Caco-2 (cell line): ENCODE results near the gene SH3RF1. TPM values are rescaled to one million over a fixed set of nuclear protein-coding genes. Genes with fewer than 3 reads are reported as not detected.

Experiments used
- BruUV-seq: library from RNA; stranded (reverse); fragments of 400-500 nt; replicated peaks from 2 replicates; lab custom pipeline; 2021; lab: Mats Ljungman, UMichigan
- CTCF ChIA-PET: fragments of 300-600 bp; sonication (Branson Sonifier 250); formaldehyde crosslinking; loops from one replicate; lab custom pipeline; 2022; ENCODE audit warnings: antibody characterized with exemption; lab: Charles Lee
- POLR2A ChIA-PET: fragments of 300-600 bp; sonication (Branson Sonifier 250); formaldehyde crosslinking; loops from one replicate; lab custom pipeline; 2022; ENCODE audit warnings: antibody characterized with exemption; lab: Charles Lee
- DNase-seq, 2 experiments: peaks; one replicate each; pipeline versions ENCODE4 v3.0.0 to v3.0.0-alpha.2; 2020 to 2022
- H3K27me3 ChIP-seq: replicated peaks from 2 replicates; pipeline ENCODE4 v1.6.0; 2011; ENCODE audit warnings: low read length; ENCODE audit not compliant: control insufficient read depth, insufficient read depth
- H3K36me3 ChIP-seq: 2 replicates; pipeline ENCODE4 v1.5.1; 2011; ENCODE audit warnings: low read length; ENCODE audit not compliant: control insufficient read depth, insufficient read depth
- H3K4me1 ChIP-seq: fragments of 250-450 bp; sonication (Bioruptor Pico); 2 replicates; pipeline ENCODE4 v1.5.1; 2020; ENCODE audit warnings: mild to moderate bottlenecking
- H3K4me3 ChIP-seq: 2 replicates; pipeline ENCODE4 v1.5.1; 2011; ENCODE audit warnings: low read depth, mild to moderate bottlenecking, control low read depth, low read length
- H3K9me3 ChIP-seq: fragments of 250-450 bp; sonication (Bioruptor Pico); 2 replicates; pipeline ENCODE4 v1.5.1; 2020; ENCODE audit warnings: mild to moderate bottlenecking, moderate library complexity
- H3K27ac Mint-ChIP-seq: one replicate; pipeline ENCODE4 v1.8.0; 2022; ENCODE audit warnings: mixed read lengths; ENCODE audit not compliant: unreplicated experiment
- H3K27me3 Mint-ChIP-seq: one replicate; pipeline ENCODE4 v1.8.0; 2022; ENCODE audit warnings: mixed read lengths; ENCODE audit not compliant: insufficient read depth, unreplicated experiment
- H3K36me3 Mint-ChIP-seq: one replicate; pipeline ENCODE4 v1.8.0; 2022; ENCODE audit warnings: mild to moderate bottlenecking, mixed read lengths; ENCODE audit not compliant: insufficient read depth, unreplicated experiment
- H3K4me1 Mint-ChIP-seq: one replicate; pipeline ENCODE4 v1.8.0; 2022; ENCODE audit warnings: low read depth, mixed read lengths; ENCODE audit not compliant: unreplicated experiment
- H3K4me3 Mint-ChIP-seq: one replicate; pipeline ENCODE4 v1.8.0; 2022; ENCODE audit warnings: mild to moderate bottlenecking, moderate library complexity, mixed read lengths; ENCODE audit not compliant: unreplicated experiment
- H3K9me3 Mint-ChIP-seq: one replicate; pipeline ENCODE4 v1.8.0; 2022; ENCODE audit warnings: mixed read lengths; ENCODE audit not compliant: unreplicated experiment
- CTCF ChIP-seq, 2 experiments: fragments of 200-600 bp in 1 of 2; IDR thresholded peaks; 1 replicate in 1 of 2; 2 replicates in 1 of 2; pipeline versions ENCODE4 v1.5.1 to v1.8.0; 2011 to 2022; ENCODE audit warnings: antibody characterized with exemption in 1 of 2, control low read depth in 1 of 2, inconsistent platforms in 1 of 2, low read depth in 1 of 2, low read length in 1 of 2, mild to moderate bottlenecking in 1 of 2, moderate library complexity in 1 of 2; ENCODE audit not compliant: insufficient read depth in 1 of 2, severe bottlenecking in 1 of 2, unreplicated experiment in 1 of 2
- intact Hi-C: fragments of 100-400 bp; cut with micrococcal nuclease; formaldehyde crosslinking; loops from one replicate; pipeline ENCODE4 v1.10.0; 2022; ENCODE audit not compliant: unreplicated experiment
- total RNA-seq: library from RNA; stranded (reverse); gene quantifications from 2 replicates; pipeline ENCODE4 v1.2.3, GENCODE V29; 2022

SH3RF1 gene
- total RNA-seq, 1 experiment from 2014 or later = 25.1 TPM

DNA sequence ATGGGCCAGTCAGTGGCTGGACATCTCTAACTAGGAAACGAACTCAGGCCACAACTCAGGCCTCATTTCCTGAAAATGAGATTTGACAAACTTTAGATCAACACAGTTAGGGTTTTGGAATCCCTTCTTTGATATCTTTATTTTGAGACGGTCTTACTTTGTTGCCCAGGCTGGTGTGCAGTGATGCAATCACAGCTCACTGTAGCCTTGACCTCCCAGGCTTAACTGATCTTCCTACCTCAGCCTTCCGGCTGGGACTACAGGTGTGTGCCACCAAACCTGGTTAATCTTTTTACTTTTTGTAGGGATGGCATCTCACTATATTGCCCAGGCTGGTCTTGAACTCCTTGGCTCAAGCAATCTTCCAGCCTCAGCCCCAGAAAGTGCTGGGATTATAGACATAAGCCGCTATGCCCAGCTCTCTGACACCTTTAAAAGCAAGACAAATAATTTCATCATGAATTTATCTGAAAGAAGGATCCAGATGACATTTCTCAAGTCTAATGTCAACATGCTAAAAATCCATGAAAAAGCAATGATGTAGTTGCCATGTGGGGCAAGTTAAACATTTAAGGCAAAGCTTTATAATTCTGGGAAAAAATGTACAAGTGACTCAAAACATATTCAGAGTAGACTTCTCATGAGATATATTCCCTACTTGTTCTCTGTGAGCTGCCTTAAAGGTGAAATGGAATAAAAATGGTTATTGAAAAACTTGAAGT lies 171.6 kb downstream of the SH3RF1 start:
- H3K4me3 Mint-ChIP-seq = no peak overlapping the region
- peaks cover 73% of the 10 kb centered on the region for H3K36me3 Mint-ChIP-seq
- no TSS peak for BruUV-seq
- no peak overlapping the region for H3K27ac Mint-ChIP-seq
- H3K27me3 Mint-ChIP-seq = no peaks in the 10 kb centered on the region
- no peaks in the 10 kb centered on the region for H3K9me3 Mint-ChIP-seq
- Histone ChIP-seq H3K4me3 (no peak overlapping the region), H3K36me3 (peaks cover 2% of the 10 kb centered on the region), H3K9me3 (no peaks in the 10 kb centered on the region), H3K4me1 (no peaks in the 10 kb centered on the region), H3K27me3 (no peaks in the 10 kb centered on the region)
- TF ChIP-seq CTCF (IDR thresholded peaks at IDR 0.05; ENCODE audit: insufficient read depth in 1 of 2, low read depth in 1 of 2, low read length in 1 of 2, severe bottlenecking in 1 of 2, unreplicated experiment in 1 of 2) = no peak
- ChIA-PET CTCF (no interaction called here), POLR2A (no interaction called here)
- peaks cover 20% of the 10 kb centered on the region for H3K4me1 Mint-ChIP-seq
- intact Hi-C loops = no loop called here
- no peak for DNase-seq

- Mint-ChIP-seq H3K4me1 (peaks cover 16% of the 10 kb centered on the region), H3K27ac (no peak overlapping the region), H3K9me3 (no peaks in the 10 kb centered on the region), H3K36me3 (peaks cover 73% of the 10 kb centered on the region), H3K4me3 (no peak overlapping the region), H3K27me3 (no peaks in the 10 kb centered on the region)
- DNase-seq = no peak
- ChIA-PET CTCF (no interaction called here), POLR2A (no interaction called here)
- Histone ChIP-seq H3K4me1 (no peaks in the 10 kb centered on the region), H3K9me3 (no peaks in the 10 kb centered on the region), H3K27me3 (no peaks in the 10 kb centered on the region), H3K4me3 (no peak overlapping the region), H3K36me3 (peaks cover 2% of the 10 kb centered on the region)
- intact Hi-C loops = no loop called here
- no TSS peak for BruUV-seq
- TF ChIP-seq CTCF (IDR thresholded peaks at IDR 0.05; ENCODE audit: insufficient read depth in 1 of 2, low read depth in 1 of 2, low read length in 1 of 2, severe bottlenecking in 1 of 2, unreplicated experiment in 1 of 2) = no peak
Observed at GRCh38 chr4:169098532-169098931, 172.2 kb downstream of the SH3RF1 start.

DNA sequence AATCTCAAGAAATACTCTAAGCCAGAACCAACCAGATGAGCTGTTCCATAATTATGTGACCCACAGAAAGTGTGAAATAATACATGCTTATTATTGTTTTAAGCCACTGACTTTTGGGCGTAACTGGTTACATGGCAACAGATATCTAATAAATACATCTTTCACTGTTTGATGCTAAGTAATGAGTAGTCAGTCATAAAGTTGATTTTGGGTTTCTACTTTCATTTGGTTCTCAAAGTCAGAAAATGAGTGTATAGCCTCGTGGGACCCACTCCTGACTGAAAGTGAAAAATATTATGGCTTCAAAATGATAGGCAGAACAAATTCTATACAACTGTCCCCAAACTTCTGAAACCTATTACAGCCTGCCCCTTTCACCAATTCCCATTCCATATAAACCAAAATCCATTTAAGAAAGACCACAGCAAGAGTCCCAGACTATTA lies 172.7 kb downstream of the SH3RF1 start:
- CTCF ChIA-PET = no interaction called here

More for the DNA sequence above, 172.7 kb downstream of the SH3RF1 start:
- Mint-ChIP-seq H3K27ac (no peak overlapping the region), H3K27me3 (no peaks in the 10 kb centered on the region), H3K9me3 (no peaks in the 10 kb centered on the region), H3K36me3 (peaks cover 77% of the 10 kb centered on the region), H3K4me1 (peaks cover 16% of the 10 kb centered on the region), H3K4me3 (no peak overlapping the region)
- Histone ChIP-seq H3K36me3 (peaks cover 2% of the 10 kb centered on the region), H3K4me3 (no peak overlapping the region), H3K4me1 (no peaks in the 10 kb centered on the region), H3K9me3 (no peaks in the 10 kb centered on the region), H3K27me3 (no peaks in the 10 kb centered on the region)
- no peak for DNase-seq
- no TSS peak for BruUV-seq
- intact Hi-C loops = no loop called here
- POLR2A ChIA-PET = no interaction called here
- no peak for TF ChIP-seq CTCF (IDR thresholded peaks at IDR 0.05; ENCODE audit: insufficient read depth in 1 of 2, low read depth in 1 of 2, low read length in 1 of 2, severe bottlenecking in 1 of 2, unreplicated experiment in 1 of 2)
